A549 (cell line): ENCODE measurements around the gene FBXL4. TPM values are rescaled to one million over a fixed set of nuclear protein-coding genes. Genes with fewer than 3 reads are reported as not detected.

Experiments
- ATAC-seq, 2 experiments: fragments of 200-7000 bp in 1 of 2; fragments of >200 bp in 1 of 2; cut with Nextera tagmentation in 1 of 2; cut with Tn5 transposase in 1 of 2; 3 replicates each; pipeline versions ENCODE4 v1.8.0 to v1.9.1; 2018 to 2020; ENCODE audit warnings: mild to moderate bottlenecking in 1 of 2, moderate library complexity in 1 of 2
- CTCF ChIA-PET: fragments of 300-600 bp; sonication (Branson Sonifier 250); formaldehyde crosslinking; extraction: SDS; loops from one replicate; lab custom pipeline; 2021; ENCODE audit warnings: antibody characterized with exemption, inconsistent platforms; lab: Yijun Ruan, JAX
- POLR2A ChIA-PET: fragments of 350-600 bp; formaldehyde crosslinking; extraction: SDS; loops from one replicate; lab custom pipeline; 2021; ENCODE audit warnings: antibody characterized with exemption, inconsistent platforms; lab: Yijun Ruan, JAX
- DNase-seq, 2 experiments: peaks; one replicate each; pipeline versions ENCODE4 v3.0.0 to v3.0.0-alpha.2; 2011 to 2016; ENCODE audit warnings: low read depth in 1 of 2, low spot score in 1 of 2
- FAIRE-seq: peaks from 2 replicates; lab custom pipeline; 2011; peaks lifted over from hg19 to GRCh38; lab: Jason Lieb, UNC
- H3K27ac ChIP-seq, 2 experiments: fragments of >200 bp; sonication (Bioruptor Twin); formaldehyde crosslinking; 3 replicates each; pipeline ENCODE4 v1.5.1; 2016 to 2017
- H3K4me1 ChIP-seq: fragments of >200 bp; sonication (Bioruptor Twin); formaldehyde crosslinking; 3 replicates; pipeline ENCODE4 v1.6.1; 2016
- H3K4me2 ChIP-seq: fragments of >200 bp; sonication (Bioruptor Twin); formaldehyde crosslinking; 3 replicates; pipeline ENCODE4 v1.6.1; 2016
- H3K4me3 ChIP-seq: fragments of >200 bp; sonication (Bioruptor Twin); formaldehyde crosslinking; 3 replicates; pipeline ENCODE4 v1.5.1; 2016
- H3K9me3 ChIP-seq: fragments of >200 bp; sonication (Bioruptor Twin); formaldehyde crosslinking; 3 replicates; pipeline ENCODE4 v1.6.1; 2016
- ATOH8 ChIP-seq: fragments of 250-450 bp; sonication (Bioruptor Pico); IDR thresholded peaks from 2 replicates; pipeline ENCODE4 v1.5.0; 2020; ENCODE audit warnings: low read depth, mild to moderate bottlenecking, moderate library complexity
- BCL3 ChIP-seq: fragments of >200 bp; sonication (Bioruptor Twin); formaldehyde crosslinking; IDR thresholded peaks from 3 replicates; pipeline ENCODE4 v1.6.1; 2016
- BHLHE40 ChIP-seq: IDR thresholded peaks from 2 replicates; pipeline ENCODE4 v1.6.1; 2012; ENCODE audit warnings: low read depth, low read length, inconsistent platforms
- CBX2 ChIP-seq: fragments of 200-600 bp; sonication (generic); IDR thresholded peaks from 2 replicates; pipeline ENCODE4 v1.6.1; 2016; ENCODE audit warnings: low read depth, mild to moderate bottlenecking, borderline replicate concordance
- CBX8 ChIP-seq: fragments of 200-600 bp; sonication (generic); IDR thresholded peaks from 2 replicates; pipeline ENCODE4 v1.6.1; 2016
- CEBPB ChIP-seq, 2 experiments: fragments of >200 bp in 1 of 2; sonication (Bioruptor Twin) in 1 of 2; formaldehyde crosslinking in 1 of 2; IDR thresholded peaks; 2 replicates each; pipeline ENCODE4 v1.6.1; 2012 to 2016
- CHD2 ChIP-seq: fragments of 150-350 bp; IDR thresholded peaks from 2 replicates; pipeline ENCODE4 v1.6.1; 2014; ENCODE audit warnings: low read length; ENCODE audit not compliant: partially characterized antibody
- E2F6 ChIP-seq: IDR thresholded peaks from 2 replicates; pipeline ENCODE4 v1.6.1; 2012; ENCODE audit warnings: low read depth, borderline replicate concordance
- EHF ChIP-seq: fragments of 250-450 bp; sonication (Bioruptor Pico); IDR thresholded peaks from 2 replicates; pipeline ENCODE4 v1.5.0; 2020; ENCODE audit warnings: mild to moderate bottlenecking
- ELK1 ChIP-seq: fragments of 150-350 bp; IDR thresholded peaks from 2 replicates; pipeline ENCODE4 v1.6.1; 2014; ENCODE audit warnings: low read depth, mild to moderate bottlenecking, low read length
- EP300 ChIP-seq, 2 experiments: fragments of >200 bp; sonication (Bioruptor Twin); formaldehyde crosslinking; IDR thresholded peaks; 2 replicates in 1 of 2; 3 replicates in 1 of 2; pipeline ENCODE4 v1.6.1; 2016 to 2017
- HDAC2 ChIP-seq: fragments of 200-600 bp; sonication (generic); IDR thresholded peaks from 2 replicates; pipeline ENCODE4 v1.6.1; 2016
- HOXB13 ChIP-seq: fragments of 250-450 bp; sonication (Bioruptor Pico); IDR thresholded peaks from 2 replicates; pipeline ENCODE4 v1.5.0; 2020; ENCODE audit warnings: low read depth, mild to moderate bottlenecking, moderate library complexity
- JUNB ChIP-seq: fragments of >200 bp; sonication (Bioruptor Twin); formaldehyde crosslinking; IDR thresholded peaks from 2 replicates; pipeline ENCODE4 v1.6.1; 2016
- KDM5A ChIP-seq: fragments of 200-600 bp; sonication (generic); IDR thresholded peaks from 2 replicates; pipeline ENCODE4 v1.6.1; 2016; ENCODE audit warnings: antibody characterized with exemption, mild to moderate bottlenecking
- MAFK ChIP-seq: fragments of 450-650 bp; IDR thresholded peaks from 2 replicates; pipeline ENCODE4 v1.6.1; 2014; ENCODE audit not compliant: partially characterized antibody
- MAZ ChIP-seq: fragments of 150-350 bp; IDR thresholded peaks from 2 replicates; pipeline ENCODE4 v1.6.1; 2014; ENCODE audit warnings: antibody characterized with exemption, low read depth, low read length, borderline replicate concordance
- NFE2L2 ChIP-seq: fragments of 150-350 bp; conservative IDR thresholded peaks from 2 replicates; pipeline ENCODE4 v1.6.1; 2014; ENCODE audit warnings: low read length
- NR3C1 ChIP-seq: fragments of >200 bp; sonication (Bioruptor Twin); formaldehyde crosslinking; IDR thresholded peaks from 3 replicates; pipeline ENCODE4 v1.6.1; 2017
- POLR2A ChIP-seq: IDR thresholded peaks from 2 replicates; pipeline ENCODE4 v1.6.1; 2012; ENCODE audit warnings: mild to moderate bottlenecking, low read length
- RAD21 ChIP-seq, 2 experiments: fragments of >200 bp in 1 of 2; sonication (Bioruptor Twin) in 1 of 2; formaldehyde crosslinking in 1 of 2; IDR thresholded peaks in 1 of 2; conservative IDR thresholded peaks in 1 of 2; 2 replicates in 1 of 2; 3 replicates in 1 of 2; pipeline ENCODE4 v1.6.1; 2012 to 2018; ENCODE audit warnings: inconsistent platforms in 1 of 2
- RARB ChIP-seq: fragments of 250-450 bp; sonication (Bioruptor Pico); IDR thresholded peaks from 2 replicates; pipeline ENCODE4 v1.8.0; 2021; ENCODE audit warnings: mild to moderate bottlenecking, moderate library complexity
- REST ChIP-seq: fragments of 200-600 bp; sonication (generic); IDR thresholded peaks from 2 replicates; pipeline ENCODE4 v1.6.1; 2016; ENCODE audit warnings: antibody characterized with exemption, mild to moderate bottlenecking, moderate library complexity
- RNF2 ChIP-seq: fragments of 200-600 bp; sonication (generic); IDR thresholded peaks from 2 replicates; pipeline ENCODE4 v1.6.1; 2016; ENCODE audit warnings: low read depth, mild to moderate bottlenecking, antibody characterized with exemption, moderate library complexity, borderline replicate concordance
- SMC3 ChIP-seq: fragments of >200 bp; sonication (Bioruptor Twin); formaldehyde crosslinking; IDR thresholded peaks from 3 replicates; pipeline ENCODE4 v1.6.1; 2018; ENCODE audit warnings: inconsistent platforms
- SREBF2 ChIP-seq: fragments of 450-650 bp; IDR thresholded peaks from 2 replicates; pipeline ENCODE4 v1.6.1; 2014; ENCODE audit warnings: mild to moderate bottlenecking, moderate library complexity
- ZFP36 ChIP-seq: fragments of 450-650 bp; IDR thresholded peaks from 2 replicates; pipeline ENCODE4 v1.6.1; 2014; ENCODE audit warnings: borderline replicate concordance; ENCODE audit not compliant: partially characterized antibody
- ZSCAN20 ChIP-seq: fragments of 250-450 bp; sonication (Bioruptor Pico); IDR thresholded peaks from 2 replicates; pipeline ENCODE4 v1.8.0; 2022; ENCODE audit warnings: mild to moderate bottlenecking, moderate library complexity
- WGBS: methylation state at CpG from one replicate; pipeline ENCODE4 v1.1.6; 2017; ENCODE audit errors: missing lambda C conversion rate; 5-methylcytosine and 5-hydroxymethylcytosine counted together
- polyA plus RNA-seq, 4 experiments: library from polyadenylated mRNA; depleted of rRNA in 3 of 4; stranded (reverse); fragments of >200 nt; fragmentation: RNase III in 1 of 4; extraction: RNeasy Plus Mini Kit Qiagen cat#74134 plus additional on column Dnase treatment in 1 of 4; gene quantifications; 2 replicates in 3 of 4; 3 replicates in 1 of 4; pipeline ENCODE4 v1.2.3, GENCODE V29; 2011 to 2017
- TF ChIP-seq, protein P1 (sequence below): IDR thresholded peaks from 2 replicates; pipeline ENCODE4 v1.6.1; 2012

Gene FBXL4
- polyA plus RNA-seq, 2 of the 4 experiments (the other 2 are of a cell fraction): 6.5 to 21.6 TPM

DNA sequence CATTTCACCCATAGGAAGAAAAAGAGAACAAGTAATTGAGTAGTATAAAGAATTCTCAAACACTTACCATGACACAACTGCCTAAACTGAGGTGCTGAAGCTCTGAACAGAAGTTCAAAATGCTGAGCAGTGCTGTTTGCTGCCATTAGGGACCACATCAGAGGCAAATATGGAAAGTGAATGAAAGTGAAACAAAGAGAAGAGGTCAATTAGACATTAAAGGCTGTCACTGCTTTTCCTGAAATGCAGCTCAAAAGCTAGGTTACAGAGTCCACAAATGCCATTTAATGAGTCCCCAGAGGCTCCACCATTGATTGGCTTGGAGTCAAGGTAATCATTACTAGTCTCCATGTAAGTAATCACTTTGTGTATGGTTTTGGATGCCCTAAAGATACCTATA, 67.3 kb downstream of the FBXL4 start:
- ChIA-PET POLR2A (no interaction called here), CTCF (no interaction called here)
- Histone ChIP-seq H3K4me3 (no peak overlapping the region), H3K4me1 (no peaks in the 10 kb centered on the region), H3K4me2 (no peak overlapping the region), H3K9me3 (no peaks in the 10 kb centered on the region), H3K27ac (no peak overlapping the region)
- TF ChIP-seq KDM5A (no peak), ELK1 (no peak), CBX8 (no peak), POLR2A (no peak), REST (no peak), CHD2 (no peak), RARB (no peak), ZFP36 (no peak), MAZ (no peak), EHF (CRISPR knock-in tag) (no peak), E2F6 (no peak), BCL3 (no peak), CEBPB (IDR thresholded peaks at IDR 0.05) (no peak), SREBF2 (no peak), ZSCAN20 (no peak), NR3C1 (no peak), NFE2L2 (no peak), RNF2 (no peak)
- no peak for FAIRE-seq
- DNase-seq: no peak
- no peak for ATAC-seq

DNA sequence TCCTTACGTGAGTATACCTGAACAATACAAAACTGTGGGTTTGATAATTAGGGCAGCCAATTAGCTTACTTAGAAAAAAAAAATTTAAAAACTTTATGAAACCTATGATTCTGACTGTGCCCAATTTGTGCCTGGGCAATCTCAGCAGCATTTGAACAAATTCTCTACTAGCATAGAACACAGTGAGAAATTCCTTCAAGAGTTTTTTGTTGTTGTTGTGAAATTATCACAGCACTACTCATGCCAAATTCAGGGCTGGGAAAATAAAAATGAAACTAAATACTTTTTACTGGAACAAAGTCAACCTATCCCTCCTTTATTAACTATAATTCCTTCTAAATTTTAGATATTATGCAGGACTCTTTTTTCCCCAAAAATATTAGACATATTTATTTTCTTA, 70.5 kb downstream of the FBXL4 start:
- ChIA-PET POLR2A (no interaction called here), CTCF (no interaction called here)
- Histone ChIP-seq H3K27ac (no peak overlapping the region), H3K4me3 (no peak overlapping the region), H3K4me1 (no peaks in the 10 kb centered on the region), H3K9me3 (no peaks in the 10 kb centered on the region), H3K4me2 (no peak overlapping the region)
- DNase-seq: no peak
- no peak for TF ChIP-seq ATOH8
- TF ChIP-seq BHLHE40: no peak
- TF ChIP-seq RARB: no peak
- TF ChIP-seq POLR2A: no peak
- TF ChIP-seq HOXB13 (CRISPR knock-in tag): no peak
- no peak for TF ChIP-seq EP300 (IDR thresholded peaks at IDR 0.05)
- TF ChIP-seq ELK1: no peak
- no peak for TF ChIP-seq HDAC2
- TF ChIP-seq CHD2: no peak
- TF ChIP-seq MAFK: no peak
- TF ChIP-seq RAD21 (conservative IDR thresholded peaks at IDR 0.05 in 1 of 2, IDR thresholded peaks at IDR 0.05 in 1 of 2): no peak
- no peak for TF ChIP-seq CBX2
- TF ChIP-seq JUNB: no peak
- TF ChIP-seq KDM5A: no peak
- TF ChIP-seq, protein P1, sequence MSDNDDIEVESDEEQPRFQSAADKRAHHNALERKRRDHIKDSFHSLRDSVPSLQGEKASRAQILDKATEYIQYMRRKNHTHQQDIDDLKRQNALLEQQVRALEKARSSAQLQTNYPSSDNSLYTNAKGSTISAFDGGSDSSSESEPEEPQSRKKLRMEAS: no peak
- TF ChIP-seq RNF2: no peak
- TF ChIP-seq BCL3: no peak
- no peak for TF ChIP-seq SMC3
- no peak for ATAC-seq
- WGBS: 91% methylated on average over 1 of the region's 1 CpG
- no peak for FAIRE-seq
